ENCODE data around the gene TAB2. TPM values are rescaled to one million over a fixed set of nuclear protein-coding genes. Genes with fewer than 3 reads are reported as not detected.
A peak's percentile ranks its signal among the peaks of the same experiment; 100 is the strongest.

TAB2 gene
- total and polyA plus RNA-seq, 9 donors = 31.2 to 67.6 (median 55.9) TPM

GRCh38 chr6:149364557-149364956, 47.0 kb downstream of the TAB2 start:
- WGBS (ENCODE audit: insufficient coverage) = no CpG with 5 or more reads among the region's 2 CpGs
- no peak overlapping the region for H3K4me3 ChIP-seq (ENCODE audit: low read length)
- no peaks in the 10 kb centered on the region for H3K4me1 ChIP-seq (ENCODE audit: control insufficient read depth, insufficient read depth, low read length)
- no peaks in the 10 kb centered on the region for H3K9me3 ChIP-seq (replicated peaks; ENCODE audit: control insufficient read depth, low read depth, low read length)
- H3K36me3 ChIP-seq (ENCODE audit: control insufficient read depth, insufficient read depth, low read length) = peaks cover 5% of the 10 kb centered on the region
- no peaks in the 10 kb centered on the region for H3K27me3 ChIP-seq (ENCODE audit: control insufficient read depth, insufficient read depth, low read length)
- no peak for DNase-seq
- no peak overlapping the region for H3K27ac ChIP-seq (ENCODE audit: low read length)

GRCh38 chr6:149365197-149365596, 47.7 kb downstream of the TAB2 start:
- H3K9me3 ChIP-seq (replicated peaks; ENCODE audit: control insufficient read depth, low read depth, low read length) = no peaks in the 10 kb centered on the region
- peaks cover 8% of the 10 kb centered on the region for H3K36me3 ChIP-seq (ENCODE audit: control insufficient read depth, insufficient read depth, low read length)
- no peaks in the 10 kb centered on the region for H3K4me1 ChIP-seq (ENCODE audit: control insufficient read depth, insufficient read depth, low read length)
- no peaks in the 10 kb centered on the region for H3K27me3 ChIP-seq (ENCODE audit: control insufficient read depth, insufficient read depth, low read length)
- no peak for DNase-seq
- H3K4me3 ChIP-seq (ENCODE audit: low read length) = no peak overlapping the region
- H3K27ac ChIP-seq (ENCODE audit: low read length) = no peak overlapping the region

GRCh38 chr6:149366267-149366921, 48.9 kb downstream of the TAB2 start:
- H3K4me1 ChIP-seq (ENCODE audit: control insufficient read depth, insufficient read depth, low read length) = no peaks in the 10 kb centered on the region
- DNase-seq = no peak
- WGBS (ENCODE audit: insufficient coverage) = no CpG with 5 or more reads among the region's 4 CpGs
- no peaks in the 10 kb centered on the region for H3K27me3 ChIP-seq (ENCODE audit: control insufficient read depth, insufficient read depth, low read length)
- peaks cover 7% of the 10 kb centered on the region for H3K36me3 ChIP-seq (ENCODE audit: control insufficient read depth, insufficient read depth, low read length)
- no peaks in the 10 kb centered on the region for H3K9me3 ChIP-seq (replicated peaks; ENCODE audit: control insufficient read depth, low read depth, low read length)
- H3K4me3 ChIP-seq (ENCODE audit: low read length) = no peak overlapping the region
- no peak overlapping the region for H3K27ac ChIP-seq (ENCODE audit: low read length)

- WGBS (ENCODE audit: insufficient coverage) = no CpG with 5 or more reads among the region's 1 CpG
- DNase-seq = no peak
- no peaks in the 10 kb centered on the region for H3K27me3 ChIP-seq (ENCODE audit: control insufficient read depth, insufficient read depth, low read length)
- no peaks in the 10 kb centered on the region for H3K4me1 ChIP-seq (ENCODE audit: control insufficient read depth, insufficient read depth, low read length)
- H3K27ac ChIP-seq (ENCODE audit: low read length) = no peak overlapping the region
- H3K4me3 ChIP-seq (ENCODE audit: low read length) = no peak overlapping the region
- H3K36me3 ChIP-seq (ENCODE audit: control insufficient read depth, insufficient read depth, low read length) = peaks cover 7% of the 10 kb centered on the region
- no peaks in the 10 kb centered on the region for H3K9me3 ChIP-seq (replicated peaks; ENCODE audit: control insufficient read depth, low read depth, low read length)
These were observed 50.6 kb downstream of the TAB2 start for GRCh38 chr6:149368065-149368464.

- H3K4me3 ChIP-seq (ENCODE audit: low read length) = no peak overlapping the region
- DNase-seq = no peak
- H3K4me1 ChIP-seq (ENCODE audit: control insufficient read depth, insufficient read depth, low read length) = no peaks in the 10 kb centered on the region
- peaks cover 12% of the 10 kb centered on the region for H3K36me3 ChIP-seq (ENCODE audit: control insufficient read depth, insufficient read depth, low read length)
- H3K9me3 ChIP-seq (replicated peaks; ENCODE audit: control insufficient read depth, low read depth, low read length) = no peaks in the 10 kb centered on the region
- no peaks in the 10 kb centered on the region for H3K27me3 ChIP-seq (ENCODE audit: control insufficient read depth, insufficient read depth, low read length)
- no peak overlapping the region for H3K27ac ChIP-seq (ENCODE audit: low read length)
These were observed 53.6 kb downstream of the TAB2 start for GRCh38 chr6:149371154-149371553.

GRCh38 chr6:149372062-149372461, 54.5 kb downstream of the TAB2 start:
- whole genome bisulfite sequencing (ENCODE audit: insufficient coverage) = no CpG with 5 or more reads among the region's 2 CpGs
- H3K27ac ChIP-seq (ENCODE audit: low read length) = no peak overlapping the region
- H3K27me3 ChIP-seq (ENCODE audit: control insufficient read depth, insufficient read depth, low read length) = no peaks in the 10 kb centered on the region
- H3K4me3 ChIP-seq (ENCODE audit: low read length) = no peak overlapping the region
- no peaks in the 10 kb centered on the region for H3K4me1 ChIP-seq (ENCODE audit: control insufficient read depth, insufficient read depth, low read length)
- H3K9me3 ChIP-seq (replicated peaks; ENCODE audit: control insufficient read depth, low read depth, low read length) = no peaks in the 10 kb centered on the region
- no peak for DNase-seq
- peaks cover 12% of the 10 kb centered on the region for H3K36me3 ChIP-seq (ENCODE audit: control insufficient read depth, insufficient read depth, low read length)

- Histone ChIP-seq H3K27me3 (ENCODE audit: control insufficient read depth, insufficient read depth, low read length) (no peaks in the 10 kb centered on the region), H3K4me1 (ENCODE audit: control insufficient read depth, insufficient read depth, low read length) (no peaks in the 10 kb centered on the region), H3K9me3 (replicated peaks; ENCODE audit: control insufficient read depth, low read depth, low read length) (no peaks in the 10 kb centered on the region), H3K36me3 (ENCODE audit: control insufficient read depth, insufficient read depth, low read length) (peaks cover 20% of the 10 kb centered on the region), H3K27ac (ENCODE audit: low read length) (no peak overlapping the region), H3K4me3 (ENCODE audit: low read length) (no peak overlapping the region)
- peak; percentile 38 for DNase-seq
- no CpG with 5 or more reads among the region's 2 CpGs for WGBS (ENCODE audit: insufficient coverage)
These were observed 56.0 kb downstream of the TAB2 start for GRCh38 chr6:149373511-149373910.

- Histone ChIP-seq H3K9me3 (replicated peaks; ENCODE audit: control insufficient read depth, low read depth, low read length) (no peaks in the 10 kb centered on the region), H3K4me1 (ENCODE audit: control insufficient read depth, insufficient read depth, low read length) (no peaks in the 10 kb centered on the region), H3K36me3 (ENCODE audit: control insufficient read depth, insufficient read depth, low read length) (peaks cover 32% of the 10 kb centered on the region), H3K27me3 (ENCODE audit: control insufficient read depth, insufficient read depth, low read length) (no peaks in the 10 kb centered on the region), H3K27ac (ENCODE audit: low read length) (no peak overlapping the region), H3K4me3 (ENCODE audit: low read length) (no peak overlapping the region)
- WGBS (ENCODE audit: insufficient coverage) = 100% methylated on average over 2 of the region's 3 CpGs
- DNase-seq = no peak
These were observed 62.5 kb downstream of the TAB2 start for GRCh38 chr6:149379977-149380376.

GRCh38 chr6:149380523-149380922, 63.0 kb downstream of the TAB2 start:
- H3K4me3 ChIP-seq (ENCODE audit: low read length) = no peak overlapping the region
- H3K4me1 ChIP-seq (ENCODE audit: control insufficient read depth, insufficient read depth, low read length) = no peaks in the 10 kb centered on the region
- H3K9me3 ChIP-seq (replicated peaks; ENCODE audit: control insufficient read depth, low read depth, low read length) = no peaks in the 10 kb centered on the region
- H3K36me3 ChIP-seq (ENCODE audit: control insufficient read depth, insufficient read depth, low read length) = peaks cover 32% of the 10 kb centered on the region
- no peaks in the 10 kb centered on the region for H3K27me3 ChIP-seq (ENCODE audit: control insufficient read depth, insufficient read depth, low read length)
- no peak overlapping the region for H3K27ac ChIP-seq (ENCODE audit: low read length)
- no peak for DNase-seq

- 95% methylated on average over 3 of the region's 4 CpGs for WGBS (ENCODE audit: insufficient coverage)
These were observed 65.9 kb downstream of the TAB2 start for GRCh38 chr6:149383371-149383770.

GRCh38 chr6:149384464-149384863, 67.0 kb downstream of the TAB2 start:
- DNase-seq = peak; percentile 29
- H3K27me3 ChIP-seq (ENCODE audit: control insufficient read depth, insufficient read depth, low read length) = no peaks in the 10 kb centered on the region
- peaks cover 17% of the 10 kb centered on the region for H3K36me3 ChIP-seq (ENCODE audit: control insufficient read depth, insufficient read depth, low read length)
- no peak overlapping the region for H3K27ac ChIP-seq (ENCODE audit: low read length)
- H3K9me3 ChIP-seq (replicated peaks; ENCODE audit: control insufficient read depth, low read depth, low read length) = no peaks in the 10 kb centered on the region
- no peak overlapping the region for H3K4me3 ChIP-seq (ENCODE audit: low read length)
- no peaks in the 10 kb centered on the region for H3K4me1 ChIP-seq (ENCODE audit: control insufficient read depth, insufficient read depth, low read length)

More at GRCh38 chr6:149383371-149383770, 65.9 kb downstream of the TAB2 start:
- Histone ChIP-seq H3K27me3 (ENCODE audit: control insufficient read depth, insufficient read depth, low read length) (no peaks in the 10 kb centered on the region), H3K9me3 (replicated peaks; ENCODE audit: control insufficient read depth, low read depth, low read length) (no peaks in the 10 kb centered on the region), H3K36me3 (ENCODE audit: control insufficient read depth, insufficient read depth, low read length) (peaks cover 26% of the 10 kb centered on the region), H3K4me3 (ENCODE audit: low read length) (no peak overlapping the region), H3K4me1 (ENCODE audit: control insufficient read depth, insufficient read depth, low read length) (no peaks in the 10 kb centered on the region), H3K27ac (ENCODE audit: low read length) (no peak overlapping the region)
- DNase-seq = no peak

All from muscle of leg (tissue), 11 donors.